ENCODE data around the gene ERCC6L2.

- TF ChIP-seq CTCF (IDR thresholded peaks at IDR 0.05) (no peak), MAX (CRISPR knock-in tag; IDR thresholded peaks at IDR 0.05) (no peak), RELA (CRISPR knock-in tag; IDR thresholded peaks at IDR 0.05; ENCODE audit: borderline replicate concordance) (no peak), KAT7 (CRISPR knock-in tag; IDR thresholded peaks at IDR 0.05; ENCODE audit: borderline replicate concordance) (no peak), ARID4B (CRISPR knock-in tag; IDR thresholded peaks at IDR 0.05; ENCODE audit: borderline replicate concordance) (no peak), ZNF232 (CRISPR knock-in tag; IDR thresholded peaks at IDR 0.05) (no peak), TP53 (CRISPR knock-in tag; IDR thresholded peaks at IDR 0.05) (no peak), ELF4 (CRISPR knock-in tag; IDR thresholded peaks at IDR 0.05; ENCODE audit: low read depth) (no peak), JUN (CRISPR knock-in tag; IDR thresholded peaks at IDR 0.05) (no peak), GRHL2 (CRISPR knock-in tag; IDR thresholded peaks at IDR 0.05; ENCODE audit: insufficient replicate concordance, severe bottlenecking) (no peak), HMGXB4 (CRISPR knock-in tag; IDR thresholded peaks at IDR 0.05) (no peak), USF2 (CRISPR knock-in tag; IDR thresholded peaks at IDR 0.05) (no peak)
- TF ChIP-seq, protein P1, sequence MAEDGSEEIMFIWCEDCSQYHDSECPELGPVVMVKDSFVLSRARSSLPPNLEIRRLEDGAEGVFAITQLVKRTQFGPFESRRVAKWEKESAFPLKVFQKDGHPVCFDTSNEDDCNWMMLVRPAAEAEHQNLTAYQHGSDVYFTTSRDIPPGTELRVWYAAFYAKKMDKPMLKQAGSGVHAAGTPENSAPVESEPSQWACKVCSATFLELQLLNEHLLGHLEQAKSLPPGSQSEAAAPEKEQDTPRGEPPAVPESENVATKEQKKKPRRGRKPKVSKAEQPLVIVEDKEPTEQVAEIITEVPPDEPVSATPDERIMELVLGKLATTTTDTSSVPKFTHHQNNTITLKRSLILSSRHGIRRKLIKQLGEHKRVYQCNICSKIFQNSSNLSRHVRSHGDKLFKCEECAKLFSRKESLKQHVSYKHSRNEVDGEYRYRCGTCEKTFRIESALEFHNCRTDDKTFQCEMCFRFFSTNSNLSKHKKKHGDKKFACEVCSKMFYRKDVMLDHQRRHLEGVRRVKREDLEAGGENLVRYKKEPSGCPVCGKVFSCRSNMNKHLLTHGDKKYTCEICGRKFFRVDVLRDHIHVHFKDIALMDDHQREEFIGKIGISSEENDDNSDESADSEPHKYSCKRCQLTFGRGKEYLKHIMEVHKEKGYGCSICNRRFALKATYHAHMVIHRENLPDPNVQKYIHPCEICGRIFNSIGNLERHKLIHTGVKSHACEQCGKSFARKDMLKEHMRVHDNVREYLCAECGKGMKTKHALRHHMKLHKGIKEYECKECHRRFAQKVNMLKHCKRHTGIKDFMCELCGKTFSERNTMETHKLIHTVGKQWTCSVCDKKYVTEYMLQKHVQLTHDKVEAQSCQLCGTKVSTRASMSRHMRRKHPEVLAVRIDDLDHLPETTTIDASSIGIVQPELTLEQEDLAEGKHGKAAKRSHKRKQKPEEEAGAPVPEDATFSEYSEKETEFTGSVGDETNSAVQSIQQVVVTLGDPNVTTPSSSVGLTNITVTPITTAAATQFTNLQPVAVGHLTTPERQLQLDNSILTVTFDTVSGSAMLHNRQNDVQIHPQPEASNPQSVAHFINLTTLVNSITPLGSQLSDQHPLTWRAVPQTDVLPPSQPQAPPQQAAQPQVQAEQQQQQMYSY (CRISPR knock-in tag; IDR thresholded peaks at IDR 0.05), result no peak
- TF ChIP-seq, protein P2, sequence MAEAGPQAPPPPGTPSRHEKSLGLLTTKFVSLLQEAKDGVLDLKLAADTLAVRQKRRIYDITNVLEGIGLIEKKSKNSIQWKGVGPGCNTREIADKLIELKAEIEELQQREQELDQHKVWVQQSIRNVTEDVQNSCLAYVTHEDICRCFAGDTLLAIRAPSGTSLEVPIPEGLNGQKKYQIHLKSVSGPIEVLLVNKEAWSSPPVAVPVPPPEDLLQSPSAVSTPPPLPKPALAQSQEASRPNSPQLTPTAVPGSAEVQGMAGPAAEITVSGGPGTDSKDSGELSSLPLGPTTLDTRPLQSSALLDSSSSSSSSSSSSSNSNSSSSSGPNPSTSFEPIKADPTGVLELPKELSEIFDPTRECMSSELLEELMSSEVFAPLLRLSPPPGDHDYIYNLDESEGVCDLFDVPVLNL (CRISPR knock-in tag; IDR thresholded peaks at IDR 0.05; ENCODE audit: borderline replicate concordance, low read depth), result no peak
These were observed 106.4 kb downstream of the ERCC6L2 start for GRCh38 chr9:95981761-95982390.

All from WTC11 (cell line).